GF-D8 (cell line): Measurements from ENCODE around the gene ABHD12B.
"Not testable (repeated sequence)": the region's sequence is repeated elsewhere in the genome, so short reads cannot be mapped to it uniquely, and the experiment has no call there.

ENCODE experiments used
- DNase-seq: peaks from one replicate; lab custom pipeline; 2025; lab: John Stamatoyannopoulos, UW

The ABHD12B gene

DNA sequence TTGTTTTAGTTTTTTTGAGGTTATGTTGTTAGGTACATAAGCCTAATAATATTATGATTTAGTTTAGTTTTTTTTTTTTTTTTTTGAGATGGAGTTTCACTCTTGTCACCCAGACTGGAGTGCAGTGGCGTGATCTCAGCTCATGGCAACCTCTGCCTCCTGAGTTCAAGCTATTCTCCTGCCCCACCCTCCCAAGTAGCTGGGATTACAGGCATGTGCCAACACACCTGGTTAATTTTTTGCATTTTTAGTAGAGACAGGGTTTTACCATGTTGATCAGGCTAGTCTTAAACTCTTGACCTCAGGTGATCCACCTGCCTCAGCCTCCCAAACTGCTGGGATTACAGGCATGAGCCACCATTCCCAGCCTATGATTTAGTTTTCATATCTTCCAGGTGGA lies 25.2 kb downstream of the ABHD12B start:
- not testable (repeated sequence) for DNase-seq

DNA sequence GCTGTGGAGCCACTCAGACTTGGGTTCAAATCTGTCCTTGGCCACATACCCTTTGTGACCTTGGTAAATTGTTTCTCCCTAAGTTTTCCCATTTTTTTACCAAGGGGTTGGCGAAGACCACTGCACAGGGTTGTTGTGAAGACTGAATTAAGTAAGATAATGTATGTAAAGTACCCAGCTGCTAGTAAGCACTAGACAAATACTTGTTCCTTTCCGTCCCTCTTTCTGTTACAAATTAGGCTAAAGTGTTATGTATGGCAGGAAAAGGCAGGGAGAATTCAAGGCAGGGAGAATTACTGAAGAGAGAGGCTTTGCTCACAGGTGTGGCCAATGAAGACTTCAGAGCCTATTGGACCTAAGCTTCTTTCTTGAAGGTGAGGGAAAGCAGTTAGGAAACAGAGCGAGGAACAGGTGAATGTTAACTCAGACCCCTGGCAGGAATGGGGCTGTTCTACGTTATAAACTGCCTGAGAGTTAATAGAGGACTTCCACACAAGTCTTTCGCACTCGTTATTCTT lies 25.9 kb downstream of the ABHD12B start:
- DNase-seq: no peak

DNA sequence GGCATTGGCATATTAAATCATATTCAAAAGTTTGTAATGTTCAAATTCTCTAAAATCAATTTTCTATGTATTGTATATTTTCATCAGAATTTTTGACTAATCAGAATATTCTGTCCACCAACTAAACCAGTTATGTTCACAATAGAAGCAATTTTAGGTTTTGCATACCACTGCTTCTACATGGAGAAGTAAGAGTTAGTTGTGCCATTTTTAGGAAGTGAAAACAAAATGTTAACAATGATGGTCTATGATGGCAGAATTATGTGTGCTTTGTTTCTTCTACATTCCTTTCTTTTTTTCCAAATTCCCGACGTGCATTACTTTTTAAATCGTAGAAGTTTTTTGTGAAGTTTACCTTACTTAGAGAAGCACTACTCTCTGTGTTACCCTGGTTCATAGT lies 29.5 kb downstream of the ABHD12B start:
- no peak for DNase-seq

DNA sequence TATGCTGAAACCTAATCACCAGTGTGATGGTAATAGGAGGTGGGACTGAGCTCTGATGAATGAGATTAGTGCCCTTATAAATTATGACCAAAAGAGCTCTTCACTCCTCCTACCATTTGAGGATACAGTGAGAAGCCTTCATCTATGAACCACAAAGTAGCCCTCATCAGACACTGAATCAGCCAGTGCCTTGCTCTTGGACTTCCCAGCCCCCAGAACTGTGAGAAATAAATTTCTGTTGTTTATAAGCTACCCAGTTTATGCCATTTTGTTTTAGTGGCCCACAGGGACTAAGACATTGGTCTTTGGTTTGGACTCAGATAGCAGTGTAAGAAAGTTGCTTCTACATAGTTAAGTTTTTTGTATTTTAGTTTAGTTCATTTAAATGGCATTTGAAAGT lies 32.9 kb downstream of the ABHD12B start:
- DNase-seq: no peak

DNA sequence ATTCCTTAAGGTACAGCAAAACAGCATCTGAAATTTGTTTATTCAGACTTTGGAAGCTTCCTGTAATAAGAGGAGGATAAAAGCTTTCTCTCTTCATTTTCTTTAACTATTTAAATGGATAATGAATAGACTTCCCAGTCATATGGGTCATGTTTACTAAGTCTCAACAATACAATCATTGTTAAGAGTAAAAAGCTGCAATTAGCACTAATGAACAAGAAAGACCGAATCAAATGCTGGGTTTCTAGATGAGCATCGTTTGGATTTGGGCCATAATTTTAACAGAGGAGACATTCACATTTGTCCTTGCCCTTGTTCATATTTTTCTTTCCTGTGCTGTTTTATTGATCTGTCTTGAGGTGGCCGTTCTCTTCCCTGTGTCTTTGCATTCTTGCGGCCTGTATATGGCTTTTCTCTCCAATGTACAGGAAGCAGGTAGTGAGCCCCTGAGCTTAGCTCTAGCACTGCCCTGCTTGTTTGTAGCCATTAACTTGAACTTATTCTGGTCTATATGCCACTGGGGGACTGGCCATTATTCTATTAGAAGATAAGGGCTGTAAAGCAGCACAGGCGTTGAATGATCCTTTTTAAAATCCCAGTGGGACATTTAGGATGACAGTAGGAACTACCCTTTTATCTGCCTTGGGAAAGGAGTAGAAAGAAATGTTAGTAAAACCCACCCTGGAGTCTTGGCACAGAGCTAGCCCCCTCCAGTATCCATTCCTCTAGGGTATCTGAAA lies 34.6 kb downstream of the ABHD12B start:
- no peak for DNase-seq

DNA sequence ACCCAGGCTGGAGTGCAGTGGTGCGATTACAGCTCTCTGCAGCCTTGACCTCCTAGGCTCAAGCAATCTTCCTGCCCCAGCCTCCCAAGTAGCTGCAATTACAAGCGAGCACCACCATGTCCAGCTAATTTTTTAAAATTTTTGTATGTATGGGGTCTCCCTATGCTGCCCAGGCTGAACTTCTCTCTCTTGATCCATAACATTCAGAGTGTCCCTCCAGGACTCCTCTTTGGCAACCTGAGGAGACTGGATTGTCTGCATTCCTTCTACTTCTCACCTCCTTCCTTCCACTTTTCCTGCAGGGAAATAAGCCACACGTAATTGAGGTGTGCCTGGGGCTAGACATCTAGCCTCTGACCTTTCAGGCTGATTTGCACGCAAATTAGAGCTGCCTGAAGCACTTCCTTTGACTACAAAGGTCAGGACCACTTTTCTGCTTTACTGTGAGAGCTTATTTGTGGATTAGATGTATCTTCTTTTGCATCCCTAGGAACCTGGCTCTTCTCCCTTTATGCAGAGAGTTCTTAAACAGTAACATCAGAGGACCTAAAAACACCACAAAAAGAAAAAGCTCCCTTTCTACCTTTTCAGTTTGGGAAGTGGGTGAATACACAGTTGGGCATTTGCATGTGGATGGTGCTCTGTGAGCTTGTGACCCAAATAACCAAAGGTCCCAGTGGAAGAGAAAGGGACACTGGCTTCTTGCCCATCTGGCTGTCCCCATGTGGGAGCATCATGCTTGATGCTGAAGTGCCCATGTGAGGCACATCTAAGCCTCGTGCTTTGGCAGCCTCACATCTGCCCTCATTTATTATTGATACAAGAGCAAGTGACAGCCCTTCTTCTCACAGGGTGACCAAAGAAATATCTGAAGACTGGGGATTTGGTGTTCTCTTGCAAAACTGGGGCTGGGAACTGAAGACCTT lies 38.9 kb downstream of the ABHD12B start:
- no peak for DNase-seq

DNA sequence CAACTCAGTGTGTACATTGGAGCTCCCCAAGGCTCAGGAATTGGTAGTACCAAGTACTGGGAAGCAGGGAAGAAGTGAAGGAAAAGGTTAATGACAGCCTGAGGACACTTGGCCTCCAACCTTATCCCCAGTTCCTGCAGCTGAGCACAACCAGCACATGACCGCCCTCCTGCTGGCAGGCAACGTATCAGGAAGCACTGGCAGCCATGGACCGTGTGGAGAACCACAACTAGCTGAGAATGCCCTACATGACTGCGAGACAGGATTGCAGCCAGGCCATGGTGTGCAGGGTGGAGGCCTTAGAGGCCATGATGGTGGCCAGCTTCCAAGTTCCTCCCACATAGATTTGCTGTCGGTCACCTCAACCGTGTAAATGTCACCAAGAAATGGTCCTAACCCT lies 45.6 kb downstream of the ABHD12B start:
- DNase-seq: no peak

DNA sequence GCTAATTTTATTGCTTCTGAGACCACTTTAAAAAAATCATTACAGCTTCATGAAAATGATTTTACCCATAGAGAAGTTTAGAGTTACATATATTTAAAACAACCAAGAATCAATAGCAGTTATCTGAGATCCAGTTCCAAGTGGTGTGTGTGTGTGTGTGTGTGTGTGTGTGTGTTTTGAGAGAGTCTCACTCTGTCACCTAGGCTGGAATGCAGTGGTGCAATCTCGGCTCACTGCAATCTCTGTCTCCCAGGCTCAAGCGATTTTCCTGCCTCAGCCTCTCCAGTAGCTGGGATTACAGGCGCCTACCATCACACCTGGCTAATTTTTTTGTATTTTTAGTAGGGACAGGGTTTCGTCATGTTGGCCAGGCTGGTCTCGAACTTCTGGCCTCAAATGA lies 47.7 kb downstream of the ABHD12B start:
- DNase-seq: not testable (repeated sequence)

DNA sequence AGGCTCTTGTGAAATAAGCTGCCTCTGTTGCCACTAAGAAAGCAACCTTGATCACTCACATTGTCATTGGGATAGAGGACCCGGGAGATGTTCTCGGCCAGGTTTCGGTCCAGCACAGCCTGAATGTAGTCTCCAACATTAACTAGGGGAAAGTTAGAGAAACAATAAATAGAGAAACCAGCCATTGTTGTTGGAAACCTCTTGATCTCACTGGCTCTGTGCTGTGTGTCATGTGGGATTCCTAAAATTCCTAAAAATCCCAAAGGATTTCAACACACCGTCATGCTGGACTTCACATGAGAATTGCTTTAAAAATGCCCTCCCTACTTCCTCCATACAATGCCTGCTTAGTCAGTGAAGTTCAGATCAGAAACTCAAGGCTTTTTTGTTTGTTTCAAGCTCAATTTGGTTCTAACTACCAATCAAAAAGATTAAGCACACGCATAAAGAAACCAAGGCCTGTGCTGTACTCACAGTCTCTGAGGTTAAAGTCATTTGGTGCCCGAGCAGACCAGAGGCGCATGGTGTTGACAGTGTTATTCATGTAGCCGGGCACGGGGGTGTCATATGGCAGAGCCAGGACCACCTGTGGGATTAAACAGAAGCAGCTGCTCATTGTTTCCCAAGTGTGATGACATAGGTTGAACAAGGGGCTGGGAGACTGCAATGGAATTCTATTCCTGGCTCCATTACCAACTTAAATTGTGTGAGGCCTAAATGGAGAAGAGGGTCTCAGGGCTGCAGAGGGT lies 48.8 kb downstream of the ABHD12B start:
- no peak for DNase-seq

DNA sequence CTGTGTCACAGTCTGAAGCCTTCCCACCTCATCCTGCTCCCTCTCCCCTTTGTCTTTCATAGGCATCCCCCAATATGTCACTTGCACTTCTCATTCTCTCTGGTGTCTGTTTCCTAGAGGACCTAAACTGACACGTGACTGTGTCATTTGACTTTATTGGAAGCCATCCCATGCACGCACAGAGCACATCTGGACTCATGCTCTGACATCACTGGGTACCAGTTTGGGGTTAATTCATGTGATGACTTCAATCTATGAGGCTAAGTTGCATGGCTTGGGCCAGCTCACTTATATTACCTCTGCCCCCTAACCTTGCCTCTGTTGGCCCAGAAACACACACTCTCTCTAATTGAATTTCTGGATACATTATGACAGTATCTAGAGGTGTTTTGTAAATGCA lies 51.0 kb downstream of the ABHD12B start:
- no peak for DNase-seq

DNA sequence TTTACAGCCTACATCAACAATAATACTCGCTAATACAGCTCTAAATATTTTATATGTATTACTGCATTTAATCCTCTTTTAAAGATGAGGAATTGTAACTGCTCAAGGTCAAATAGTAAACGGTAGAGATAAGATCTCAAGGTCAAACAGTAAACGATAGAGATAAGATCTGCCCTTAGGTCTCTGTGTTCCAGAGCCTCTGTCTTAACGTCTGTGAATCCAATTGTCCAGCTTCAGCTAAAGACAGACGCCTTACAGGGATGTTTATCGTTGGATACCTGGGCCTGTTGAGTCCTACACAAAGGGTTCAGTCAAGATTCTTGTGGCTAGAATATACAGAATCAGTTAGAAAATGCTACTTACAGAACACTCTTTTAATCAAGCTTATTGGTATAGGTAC lies 52.4 kb downstream of the ABHD12B start:
- DNase-seq: no peak

DNA sequence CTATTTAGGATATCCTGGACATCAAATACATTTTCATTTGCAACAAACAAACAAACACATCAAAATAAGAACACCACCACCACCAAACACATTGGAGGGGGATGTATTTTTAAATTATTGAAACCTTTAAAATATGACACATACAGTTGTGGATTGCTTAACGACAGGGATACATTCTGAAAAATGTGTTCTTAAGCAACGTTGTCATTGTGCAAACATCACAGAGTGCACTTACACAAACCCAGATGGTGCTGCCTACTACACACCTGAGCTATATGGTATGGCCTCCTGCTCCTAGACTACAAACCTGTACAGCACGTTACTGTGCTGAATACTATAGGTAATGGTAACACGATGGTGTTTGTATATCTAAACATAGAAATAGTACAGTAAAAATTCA lies 53.0 kb downstream of the ABHD12B start:
- peak; percentile 26 for DNase-seq

DNA sequence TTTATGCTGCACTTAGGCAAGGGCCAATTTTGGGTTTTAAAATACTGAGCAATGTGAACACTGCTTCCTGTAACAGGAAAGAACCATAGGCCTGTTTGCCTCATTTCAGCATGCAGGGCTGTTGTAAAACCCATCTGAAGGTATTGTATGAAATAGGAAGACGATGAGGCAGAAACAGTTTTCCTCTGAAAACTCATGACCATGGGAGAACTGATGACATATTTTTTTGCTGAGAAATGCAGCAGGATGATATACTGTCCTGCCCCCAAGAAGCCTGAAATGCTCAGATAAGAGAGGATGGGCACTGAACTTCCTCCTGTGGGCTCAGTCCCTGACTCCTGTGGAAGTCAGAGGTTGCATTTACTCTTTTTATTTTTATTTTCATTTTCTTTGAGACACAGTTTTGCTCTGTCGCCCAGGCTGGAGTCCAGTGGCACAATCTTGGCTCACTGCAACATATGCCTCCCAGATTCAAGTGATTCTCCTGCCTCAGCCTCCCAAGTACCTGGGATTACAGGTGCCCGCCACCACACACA lies 55.1 kb downstream of the ABHD12B start:
- DNase-seq: peak; percentile 99

DNA sequence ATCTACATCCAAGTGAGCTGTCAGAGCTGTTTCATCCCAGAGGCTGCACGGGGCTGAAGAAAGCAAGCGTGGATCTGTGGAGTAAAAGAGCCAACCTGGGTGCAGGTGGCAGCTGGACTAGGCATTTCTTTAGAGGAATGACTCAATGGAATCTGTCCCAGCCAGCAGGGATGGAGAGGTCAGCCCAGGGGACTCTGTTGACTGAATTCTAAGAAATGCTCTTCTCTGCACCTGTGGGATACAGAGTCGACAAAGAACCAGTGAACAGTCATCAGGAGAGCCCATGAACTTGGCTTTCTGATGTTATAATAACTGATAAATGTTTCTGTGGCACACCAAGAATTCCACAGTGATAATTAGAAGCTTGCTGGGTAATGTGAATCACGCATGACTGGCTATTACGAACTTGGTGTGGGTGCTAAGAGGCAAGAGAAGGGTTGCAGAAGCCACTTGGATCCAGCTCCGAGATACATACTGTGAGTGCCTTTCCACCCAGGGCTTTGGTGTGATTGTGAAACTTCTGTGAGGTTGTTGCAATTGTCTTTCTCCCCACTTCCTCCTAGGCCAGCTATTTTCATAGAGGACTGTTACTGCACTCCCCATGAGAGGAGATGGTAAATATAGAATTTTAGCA lies 56.3 kb downstream of the ABHD12B start:
- DNase-seq: peak; percentile 96

DNA sequence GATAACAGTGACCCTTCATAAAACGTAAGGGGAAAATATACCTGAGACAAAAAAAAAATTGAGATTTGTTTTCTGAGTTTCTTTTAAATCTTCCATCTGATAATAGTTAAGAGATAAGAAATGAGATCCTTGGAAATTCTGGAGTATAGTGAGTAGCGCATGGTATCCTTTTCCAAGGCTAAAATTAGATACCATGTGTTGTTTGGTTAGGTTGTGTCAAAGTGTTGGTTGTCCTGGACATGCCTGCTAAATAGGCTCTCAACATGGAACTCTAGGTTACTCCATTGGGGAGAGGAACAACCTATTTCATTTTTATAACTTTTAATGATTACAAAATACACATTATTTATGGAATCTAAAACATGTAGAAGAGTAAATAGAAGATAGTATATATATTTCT lies 57.7 kb downstream of the ABHD12B start:
- no peak for DNase-seq

DNA sequence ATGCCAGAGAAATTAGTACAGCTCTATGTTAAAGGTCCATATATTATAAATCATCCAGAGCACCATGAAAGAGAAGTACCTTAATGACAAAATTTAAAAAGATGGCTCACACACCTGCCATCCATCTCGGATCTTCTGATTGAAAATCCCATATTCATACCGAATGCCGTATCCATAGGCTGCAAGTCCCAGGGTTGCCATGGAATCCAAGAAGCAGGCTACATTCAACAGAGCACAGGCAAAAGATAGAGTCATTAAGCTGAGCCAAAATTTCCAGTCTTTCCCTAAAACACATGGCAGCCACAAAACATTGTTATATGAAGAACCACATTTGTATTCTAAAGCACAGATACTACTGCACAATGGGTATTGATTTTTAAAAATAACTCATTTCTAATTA lies 59.7 kb downstream of the ABHD12B start:
- no peak for DNase-seq

DNA sequence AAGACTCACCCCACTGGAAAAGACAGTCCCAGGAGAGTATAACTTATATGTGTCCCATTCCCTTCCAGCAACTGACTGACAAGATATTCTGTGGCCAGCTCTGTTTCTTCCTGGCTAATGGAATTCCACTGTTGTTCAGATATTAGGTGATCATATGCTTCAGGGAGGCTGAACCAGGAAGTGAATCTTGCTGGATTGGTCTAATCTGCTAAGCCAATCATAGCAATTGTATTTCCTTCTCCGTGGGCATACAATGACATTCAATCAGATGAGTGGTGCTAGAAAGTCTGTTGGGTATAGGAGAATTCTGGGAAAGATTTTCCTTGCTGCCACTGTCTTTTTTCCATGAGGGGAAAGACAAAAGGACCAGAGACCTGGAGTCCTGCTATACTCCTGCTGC lies 60.3 kb downstream of the ABHD12B start:
- no peak for DNase-seq

DNA sequence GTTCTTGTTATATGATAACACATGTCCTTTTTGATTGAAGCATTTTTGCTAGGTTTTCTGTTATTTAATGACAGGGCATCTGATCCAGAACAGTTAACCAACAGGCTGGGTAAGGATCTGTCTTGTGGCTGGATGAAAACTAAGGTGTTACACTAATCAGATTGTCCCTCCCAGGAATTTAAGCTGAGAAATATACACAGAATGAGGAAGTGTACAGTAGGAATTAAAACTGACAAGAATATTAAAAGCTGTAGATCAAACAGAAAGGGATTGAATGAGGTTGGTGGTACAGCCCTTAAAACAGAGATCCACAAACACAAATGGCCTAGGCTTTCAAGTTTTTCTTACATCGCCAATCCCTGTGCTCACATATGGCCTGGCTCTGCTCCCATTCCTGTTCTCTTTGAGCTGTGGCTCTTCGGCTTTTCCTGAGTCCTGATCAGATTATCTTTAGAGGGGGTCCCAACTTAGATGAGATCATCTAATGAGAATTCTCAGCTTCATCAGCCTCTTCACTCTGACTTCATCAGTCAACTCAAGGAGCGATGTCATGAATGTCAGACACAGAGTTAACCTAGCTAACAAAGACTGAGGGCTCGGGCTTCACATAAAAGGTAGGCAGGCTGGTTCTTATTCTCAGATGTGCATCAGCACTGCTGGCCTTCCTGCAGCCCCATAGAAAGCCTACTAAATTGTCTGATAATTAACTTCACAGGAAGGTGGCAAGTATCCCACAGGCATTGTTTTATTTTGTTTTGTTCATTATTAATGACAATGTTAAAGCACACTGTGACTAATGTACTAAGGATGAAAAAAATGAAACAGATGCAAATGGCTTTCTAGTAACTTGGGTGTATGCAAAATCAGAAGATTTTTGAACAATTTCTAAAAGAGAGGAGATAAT lies 61.0 kb downstream of the ABHD12B start:
- DNase-seq: peak; percentile 41

DNA sequence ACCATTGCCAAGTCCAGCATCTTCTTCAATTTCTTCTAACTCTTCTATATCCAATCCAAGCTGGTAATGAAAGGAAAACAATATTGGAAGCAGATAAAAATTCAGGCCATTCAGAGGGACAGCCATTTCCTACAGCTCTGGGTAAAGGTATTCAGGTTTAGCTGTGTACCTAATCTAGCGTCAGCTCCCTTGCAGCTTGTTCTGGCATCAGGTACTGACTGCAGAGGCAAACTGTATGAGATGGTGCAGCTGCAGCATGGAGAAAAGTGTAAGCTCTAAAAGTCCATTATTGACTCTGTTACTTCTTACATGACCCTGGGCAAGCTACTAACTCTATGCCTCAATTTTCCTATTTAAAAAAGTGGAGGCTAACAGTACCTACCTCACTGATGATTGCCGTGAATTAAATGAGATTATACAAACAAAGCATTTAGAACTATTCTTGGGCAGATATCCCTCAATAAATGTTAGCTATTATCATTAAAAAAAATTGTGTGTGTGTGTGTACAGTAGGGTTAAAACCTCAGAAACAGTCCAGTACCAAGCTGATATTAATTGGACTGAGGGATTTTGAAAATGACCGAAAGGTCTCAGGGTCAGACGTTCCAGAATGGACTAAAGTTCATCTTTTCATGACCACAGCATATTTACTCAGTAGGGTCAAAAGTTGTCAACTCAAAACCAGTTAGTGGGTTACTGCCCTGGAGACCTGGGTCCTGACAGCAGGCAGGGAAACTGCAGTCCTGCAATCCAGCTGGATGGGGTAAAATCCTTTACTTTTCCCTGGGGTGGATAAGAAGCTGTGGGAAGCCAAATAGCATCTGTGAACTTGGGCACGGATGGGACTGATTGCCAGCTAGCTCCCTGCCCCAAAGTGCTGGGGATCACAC lies 63.5 kb downstream of the ABHD12B start:
- DNase-seq: no peak

DNA sequence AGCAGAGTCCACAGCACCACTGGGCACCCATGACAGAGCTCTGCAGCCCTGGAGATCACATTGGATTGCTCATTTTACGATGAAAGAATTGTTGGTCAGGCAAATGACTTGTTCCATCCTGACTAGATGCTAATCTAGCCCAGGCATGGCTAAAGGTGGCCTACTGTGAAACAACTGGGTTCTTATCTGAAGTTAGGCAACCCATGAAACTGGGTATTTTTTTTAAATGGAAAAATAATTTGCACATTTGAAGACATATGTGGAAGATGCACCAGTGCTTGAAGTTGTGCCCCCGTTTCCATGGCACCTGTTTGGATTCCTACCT lies 64.1 kb downstream of the ABHD12B start:
- no peak for DNase-seq
